Ovary (tissue), 10 donors: ENCODE data around the gene EMSY. TPM values are rescaled to one million over a fixed set of nuclear protein-coding genes. Genes with fewer than 3 reads are reported as not detected.
"Not testable (repeated sequence)": the region's sequence is repeated elsewhere in the genome, so short reads cannot be mapped to it uniquely, and the experiment has no call there.

Experiments used
- DNase-seq, 5 donors: peaks; one replicate each; pipeline ENCODE4 v3.0.0-alpha.2; 2019 to 2020
- H3K27ac ChIP-seq, 2 donors: fragments of 200-600 bp; one replicate each; pipeline versions ENCODE4 v1.5.1 to v1.8.0; 2019 to 2022
- H3K27me3 ChIP-seq: fragments of 200-600 bp; one replicate; pipeline ENCODE4 v1.8.0; 2022
- H3K36me3 ChIP-seq: fragments of 200-600 bp; sonication (generic); one replicate; pipeline ENCODE4 v1.5.1; 2019
- H3K4me1 ChIP-seq: one replicate; pipeline ENCODE4 v1.8.1; 2013; ENCODE audit warnings: mild to moderate bottlenecking, moderate library complexity; ENCODE audit not compliant: insufficient read depth
- H3K4me3 ChIP-seq: fragments of 200-600 bp; sonication (generic); one replicate; pipeline ENCODE4 v1.5.1; 2017
- H3K9me3 ChIP-seq, 2 donors: fragments of 200-600 bp in 1 of 2; sonication (generic) in 1 of 2; one replicate each; pipeline versions ENCODE4 v1.5.1 to v1.8.1; 2013 to 2019; ENCODE audit warnings: mild to moderate bottlenecking in 1 of 2, moderate library complexity in 1 of 2
- EP300 ChIP-seq: sonication (generic); formaldehyde crosslinking; IDR thresholded peaks from one replicate; pipeline ENCODE4 v1.6.1; 2017; ENCODE audit warnings: antibody characterized with exemption
- POLR2A ChIP-seq: fragments of 450-650 bp; IDR thresholded peaks from one replicate; pipeline ENCODE4 v1.6.1; 2017; ENCODE audit warnings: antibody characterized with exemption, mild to moderate bottlenecking, moderate library complexity
- WGBS, 3 donors: extraction: QIAGEN DNeasy Blood & Tissue Kit in 1 of 3; methylation state at CpG; one replicate each; pipeline versions ENCODE4 v1.1.5 to v1.1.7; 2013 to 2017; 5-methylcytosine and 5-hydroxymethylcytosine counted together
- intact Hi-C, 4 donors: fragments of 100-400 bp; cut with DNase I; formaldehyde crosslinking; loops; one replicate each; pipeline versions ENCODE4 v1.11.0 to v1.15.1; 2022 to 2023
- long read RNA-seq, 3 donors: library from polyadenylated mRNA in 2 of 3; unstranded in 2 of 3; transcript quantifications; one replicate each; pipeline ENCODE4 v2.0.0 and lab custom pipeline, GENCODE V29; 2021 to 2026
- polyA plus RNA-seq, 2 donors: library from polyadenylated mRNA; stranded (reverse); fragments of 200-250 nt in 1 of 2; fragments of 350-450 nt in 1 of 2; fragmentation: Illumina TruSeq in 1 of 2; extraction: RNeasy Lipid Tissue Mini Kit (QIAGEN cat#74804) in 1 of 2; gene quantifications; one replicate each; pipeline ENCODE4 v1.2.3, GENCODE V29; 2013 to 2014
- total RNA-seq, 7 donors: library from RNA; depleted of rRNA in 2 of 7; stranded (reverse); fragments of >200 nt in 2 of 7; fragmentation: NEBNext Ultra II Directional in 3 of 7; extraction: Animal tissue kit (Norgen Biotek cat#: 25700) in 3 of 7; gene quantifications; one replicate each; pipeline versions ENCODE4 v1.1.0 to v1.2.4, GENCODE V29; 2016 to 2023
- TF ChIP-seq, protein P1 (sequence below), 3 donors: fragments of 450-650 bp in 2 of 3; fragments of 200-600 bp in 1 of 3; IDR thresholded peaks; one replicate each; pipeline versions ENCODE4 v1.5.1 to v1.8.0; 2016 to 2022; ENCODE audit warnings: antibody characterized with exemption in 3 of 3, mild to moderate bottlenecking in 1 of 3
- donor health status: DM: no; HTN: no; CAD: no; lungs with moderate emphysema.
- donor health status: DM: no; HTN: no; CAD: no.
- donor health status: Bipolar disorder and iron deficiency.
- donor health status: DM: yes; HTN: yes; CAD: no.
- donor health status: DM: no; HTN: no; CAD: no.
- donor health status: DM: yes; HTN: yes; CAD: no.

Gene EMSY, protein sequence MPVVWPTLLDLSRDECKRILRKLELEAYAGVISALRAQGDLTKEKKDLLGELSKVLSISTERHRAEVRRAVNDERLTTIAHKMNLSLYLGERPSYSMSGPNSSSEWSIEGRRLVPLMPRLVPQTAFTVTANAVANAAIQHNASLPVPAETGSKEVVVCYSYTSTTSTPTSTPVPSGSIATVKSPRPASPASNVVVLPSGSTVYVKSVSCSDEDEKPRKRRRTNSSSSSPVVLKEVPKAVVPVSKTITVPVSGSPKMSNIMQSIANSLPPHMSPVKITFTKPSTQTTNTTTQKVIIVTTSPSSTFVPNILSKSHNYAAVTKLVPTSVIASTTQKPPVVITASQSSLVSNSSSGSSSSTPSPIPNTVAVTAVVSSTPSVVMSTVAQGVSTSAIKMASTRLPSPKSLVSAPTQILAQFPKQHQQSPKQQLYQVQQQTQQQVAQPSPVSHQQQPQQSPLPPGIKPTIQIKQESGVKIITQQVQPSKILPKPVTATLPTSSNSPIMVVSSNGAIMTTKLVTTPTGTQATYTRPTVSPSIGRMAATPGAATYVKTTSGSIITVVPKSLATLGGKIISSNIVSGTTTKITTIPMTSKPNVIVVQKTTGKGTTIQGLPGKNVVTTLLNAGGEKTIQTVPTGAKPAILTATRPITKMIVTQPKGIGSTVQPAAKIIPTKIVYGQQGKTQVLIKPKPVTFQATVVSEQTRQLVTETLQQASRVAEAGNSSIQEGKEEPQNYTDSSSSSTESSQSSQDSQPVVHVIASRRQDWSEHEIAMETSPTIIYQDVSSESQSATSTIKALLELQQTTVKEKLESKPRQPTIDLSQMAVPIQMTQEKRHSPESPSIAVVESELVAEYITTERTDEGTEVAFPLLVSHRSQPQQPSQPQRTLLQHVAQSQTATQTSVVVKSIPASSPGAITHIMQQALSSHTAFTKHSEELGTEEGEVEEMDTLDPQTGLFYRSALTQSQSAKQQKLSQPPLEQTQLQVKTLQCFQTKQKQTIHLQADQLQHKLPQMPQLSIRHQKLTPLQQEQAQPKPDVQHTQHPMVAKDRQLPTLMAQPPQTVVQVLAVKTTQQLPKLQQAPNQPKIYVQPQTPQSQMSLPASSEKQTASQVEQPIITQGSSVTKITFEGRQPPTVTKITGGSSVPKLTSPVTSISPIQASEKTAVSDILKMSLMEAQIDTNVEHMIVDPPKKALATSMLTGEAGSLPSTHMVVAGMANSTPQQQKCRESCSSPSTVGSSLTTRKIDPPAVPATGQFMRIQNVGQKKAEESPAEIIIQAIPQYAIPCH (N-terminal part only)
- total RNA-seq (10 to 100 TPM; 24.2 to 56.0 (median 30.0) TPM), polyA plus RNA-seq (10 to 100 TPM in 1 of 2 donors, 1 to 10 TPM in 1; 8.8 to 21.5 TPM)
- long read RNA-seq, donor 1, partial matches to known transcripts: 7 of 12 reads
- long read RNA-seq, donor 1, other reads (novel, unspliced or antisense): 5 of 12 reads
- long read RNA-seq, donor 2, partial matches to known transcripts: 0 of 4 reads
- long read RNA-seq, donor 2, other reads (novel, unspliced or antisense): 0 of 4 reads
- long read RNA-seq, donor 3, partial matches to known transcripts: 0 of 6 reads
- long read RNA-seq, donor 3, other reads (novel, unspliced or antisense): 6 of 6 reads

DNA sequence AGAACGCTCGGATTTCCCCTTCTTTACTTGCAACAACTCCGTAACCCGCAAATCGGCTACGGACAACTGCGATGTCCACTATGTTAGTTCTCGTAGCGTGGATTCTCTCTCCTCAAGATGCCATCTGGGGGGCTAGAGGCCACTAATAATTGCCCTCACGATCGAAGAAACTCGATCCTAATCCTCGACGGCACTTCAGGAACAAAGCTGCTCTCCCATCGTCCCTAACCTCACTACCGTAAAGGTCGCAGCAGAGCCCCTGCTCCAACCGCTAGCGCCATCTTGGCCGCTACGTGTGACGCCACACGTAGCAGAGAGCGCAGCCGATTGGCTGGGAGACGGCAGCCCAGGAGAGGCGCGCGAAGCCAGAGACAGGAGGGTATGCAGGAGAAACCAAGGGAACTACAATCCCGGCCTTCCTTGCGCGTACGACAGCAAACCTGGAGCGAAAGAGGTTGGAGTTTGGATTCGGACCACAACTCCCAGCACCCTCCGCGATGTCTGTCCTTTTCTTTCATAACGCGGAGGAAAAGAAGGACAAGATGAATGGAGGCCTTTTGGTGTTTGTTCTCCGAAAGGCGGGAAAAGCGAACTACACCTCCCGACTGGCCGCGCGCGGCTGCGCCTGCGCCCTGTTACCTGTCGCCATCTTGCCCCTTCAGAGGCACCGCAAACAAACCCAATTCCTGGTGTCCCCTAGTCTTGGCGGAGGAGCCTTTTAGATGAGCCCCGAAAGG, at the start of gene EMSY:
EMSY (plus strand) TSS at position 635 of the 737 bp plus-strand sequence. CDS start 1,921 bp downstream, outside the sequence.
- Histone ChIP-seq H3K36me3 (no peaks in the 10 kb centered on the region), H3K27ac (peak within 1 kb of the TSS; percentile 74 to 84), H3K4me3 (peak within 1 kb of the TSS; percentile 99), H3K27me3 (no peaks in the 10 kb centered on the region), H3K4me1 (peaks cover 5% of the 10 kb centered on the region), H3K9me3 (no peaks in the 10 kb centered on the region)
- intact Hi-C loops: loop anchor here in 2 of 4 donors (5.0 kb wide), 1 partner anchor 62 kb away; the partner anchor contains the start of genes GVQW3 (in 2 of the 2) and THAP12 (in 2 of the 2)
- TF ChIP-seq EP300 (no peak), POLR2A (peak; percentile 99)
- TF ChIP-seq, protein P1, sequence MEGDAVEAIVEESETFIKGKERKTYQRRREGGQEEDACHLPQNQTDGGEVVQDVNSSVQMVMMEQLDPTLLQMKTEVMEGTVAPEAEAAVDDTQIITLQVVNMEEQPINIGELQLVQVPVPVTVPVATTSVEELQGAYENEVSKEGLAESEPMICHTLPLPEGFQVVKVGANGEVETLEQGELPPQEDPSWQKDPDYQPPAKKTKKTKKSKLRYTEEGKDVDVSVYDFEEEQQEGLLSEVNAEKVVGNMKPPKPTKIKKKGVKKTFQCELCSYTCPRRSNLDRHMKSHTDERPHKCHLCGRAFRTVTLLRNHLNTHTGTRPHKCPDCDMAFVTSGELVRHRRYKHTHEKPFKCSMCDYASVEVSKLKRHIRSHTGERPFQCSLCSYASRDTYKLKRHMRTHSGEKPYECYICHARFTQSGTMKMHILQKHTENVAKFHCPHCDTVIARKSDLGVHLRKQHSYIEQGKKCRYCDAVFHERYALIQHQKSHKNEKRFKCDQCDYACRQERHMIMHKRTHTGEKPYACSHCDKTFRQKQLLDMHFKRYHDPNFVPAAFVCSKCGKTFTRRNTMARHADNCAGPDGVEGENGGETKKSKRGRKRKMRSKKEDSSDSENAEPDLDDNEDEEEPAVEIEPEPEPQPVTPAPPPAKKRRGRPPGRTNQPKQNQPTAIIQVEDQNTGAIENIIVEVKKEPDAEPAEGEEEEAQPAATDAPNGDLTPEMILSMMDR (IDR thresholded peaks at IDR 0.05): no peak
- 0 to 1% (median 0%) methylated on average over 53 of the region's 53 CpGs for WGBS, 3 donors
- peak; percentile 93 to 96 (median 94) for DNase-seq

DNA sequence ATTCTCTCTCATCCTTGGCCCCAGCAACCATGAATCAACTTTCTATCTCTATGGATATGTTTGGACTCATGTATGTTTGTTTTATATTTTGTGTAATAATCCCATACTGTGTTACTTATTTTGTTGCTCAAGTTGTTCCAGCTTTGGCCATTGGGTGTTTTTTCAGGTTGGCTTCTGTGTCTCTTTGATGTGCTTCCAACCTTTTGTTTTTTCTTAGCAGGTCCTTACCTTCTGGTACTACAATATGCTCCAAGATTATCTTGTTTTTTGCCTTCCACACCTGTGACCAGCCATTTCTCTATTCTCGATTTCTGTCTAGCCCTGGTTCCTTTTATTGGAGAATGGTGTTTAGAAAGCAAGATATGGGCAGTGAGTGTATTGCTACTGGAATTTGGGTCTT, 49.5 kb upstream of the EMSY start:
- H3K27me3 ChIP-seq: no peaks in the 10 kb centered on the region
- intact Hi-C loops: no loop called here
- DNase-seq: no peak
- 96 to 100% (median 97%) methylated on average over 1 of the region's 1 CpG for WGBS, 3 donors
- H3K4me3 ChIP-seq: no peak overlapping the region
- H3K4me1 ChIP-seq: no peaks in the 10 kb centered on the region
- no peak overlapping the region for H3K27ac ChIP-seq
- H3K36me3 ChIP-seq: no peaks in the 10 kb centered on the region
- TF ChIP-seq POLR2A (no peak), EP300 (no peak)
- H3K9me3 ChIP-seq: no peaks in the 10 kb centered on the region

DNA sequence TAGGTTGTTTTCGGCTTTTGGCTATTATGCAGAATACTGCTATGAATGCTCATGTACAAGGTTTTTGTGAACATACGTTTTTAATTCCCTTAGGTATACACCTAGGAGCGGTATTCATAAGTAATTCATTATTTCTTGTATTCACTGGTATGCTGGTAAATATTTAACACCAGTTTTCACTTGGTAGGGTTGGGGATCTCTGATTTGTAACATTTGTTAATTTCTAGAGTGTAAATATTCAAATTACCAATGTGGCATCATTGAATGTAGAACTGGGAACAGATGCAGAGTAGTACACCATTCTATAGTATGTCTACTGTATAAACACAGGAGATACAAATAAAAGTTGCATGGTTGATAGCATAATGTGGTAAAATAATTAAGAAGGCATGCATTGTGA, 47.4 kb upstream of the EMSY start:
- intact Hi-C loops: no loop called here
- Histone ChIP-seq H3K4me3 (no peak overlapping the region), H3K4me1 (no peaks in the 10 kb centered on the region), H3K9me3 (no peaks in the 10 kb centered on the region), H3K36me3 (no peaks in the 10 kb centered on the region), H3K27ac (no peak overlapping the region), H3K27me3 (no peaks in the 10 kb centered on the region)
- TF ChIP-seq EP300 (no peak), POLR2A (no peak)
- TF ChIP-seq, protein P1 (IDR thresholded peaks at IDR 0.05): no peak
- DNase-seq: no peak
- WGBS, 3 donors: 92 to 93% (median 93%) methylated on average over 3 of the region's 3 CpGs

DNA sequence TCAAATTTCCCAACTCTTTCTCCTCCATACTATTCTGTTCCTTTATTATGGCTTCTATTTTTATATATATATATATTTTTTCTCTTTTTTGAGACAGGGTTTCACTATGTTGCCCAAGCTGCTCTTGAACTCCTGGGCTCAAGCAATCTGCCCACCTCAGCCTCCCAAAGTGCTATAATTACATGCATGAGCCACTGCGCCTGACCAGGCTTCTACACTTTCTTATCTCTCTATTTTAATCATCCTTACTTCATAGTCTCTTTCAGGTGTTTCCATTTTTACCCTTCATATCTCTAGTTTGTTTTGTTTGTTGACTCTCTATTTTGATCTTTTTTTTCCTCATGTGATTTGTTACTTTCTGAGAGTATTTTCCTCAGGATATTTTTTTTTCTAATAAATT, 43.9 kb upstream of the EMSY start:
- H3K27me3 ChIP-seq: no peaks in the 10 kb centered on the region
- no peaks in the 10 kb centered on the region for H3K36me3 ChIP-seq
- H3K4me1 ChIP-seq: no peaks in the 10 kb centered on the region
- 93 to 98% (median 93%) methylated on average over 1 of the region's 1 CpG for WGBS, 3 donors
- H3K27ac ChIP-seq: no peak overlapping the region
- intact Hi-C loops: no loop called here
- no peak overlapping the region for H3K4me3 ChIP-seq
- no peak for DNase-seq
- no peak for TF ChIP-seq POLR2A
- TF ChIP-seq EP300: no peak
- TF ChIP-seq, protein P1 (IDR thresholded peaks at IDR 0.05): no peak
- H3K9me3 ChIP-seq: no peaks in the 10 kb centered on the region

GRCh38 chr11:76401484-76401883, 43.3 kb upstream of the EMSY start:
- H3K27me3 ChIP-seq, H3K9me3 ChIP-seq, H3K4me3 ChIP-seq, DNase-seq, H3K4me1 ChIP-seq, H3K36me3 ChIP-seq, H3K27ac ChIP-seq, intact Hi-C loops: not testable (repeated sequence)
- 93 to 95% (median 93%) methylated on average over 8 of the region's 8 CpGs for WGBS, 3 donors
